ENCODE results near the gene TARP.
"Not testable (repeated sequence)": the region's sequence is repeated elsewhere in the genome, so short reads cannot be mapped to it uniquely, and the experiment has no call there.

The TARP gene

DNA sequence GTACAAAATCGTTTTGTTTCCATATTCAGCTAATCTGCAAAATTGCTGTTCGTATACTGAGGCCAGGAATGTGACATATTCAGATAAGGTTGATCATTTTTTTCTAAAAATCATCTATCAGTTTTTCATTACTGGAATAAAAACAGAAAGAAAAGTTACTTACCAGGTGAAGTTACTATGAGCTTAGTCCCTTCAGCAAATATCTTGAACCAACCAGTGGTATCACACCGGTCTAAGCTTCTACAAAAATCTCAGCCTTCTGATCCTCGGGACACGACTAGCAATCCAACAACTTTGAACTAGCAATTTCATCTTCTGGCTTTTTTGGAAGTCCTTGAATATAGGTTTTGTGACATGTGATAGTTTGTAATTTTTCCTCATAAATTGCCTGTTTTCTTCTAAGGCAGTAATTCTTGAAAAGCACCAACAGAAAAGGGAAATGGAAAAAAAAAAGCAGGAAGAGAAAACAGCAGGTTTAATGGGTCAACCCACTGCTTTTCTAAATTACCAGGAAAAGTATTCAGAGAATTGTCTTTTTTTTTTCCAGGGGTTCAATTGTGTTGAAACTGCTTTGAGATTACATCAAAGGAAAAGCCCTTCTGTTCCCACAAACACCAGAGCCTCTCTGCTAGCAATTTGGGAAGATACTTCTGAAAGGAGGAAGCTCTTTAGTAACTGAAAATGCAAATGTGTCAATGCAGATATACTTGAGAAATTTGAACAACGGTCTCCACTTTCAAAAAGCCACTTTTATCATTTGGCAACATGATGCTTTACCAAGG is 2.9 kb upstream of the TARP start:
- Histone ChIP-seq H3K9me3 (replicated peaks in 1 of 11) (no peaks in the 10 kb centered on the region), H3K9ac (peak overlapping the region in 2 of 11 experiments; percentile 19 to 25; a peak in 2 of 22 replicates), H4K20me1 (no peaks in the 10 kb centered on the region), H3K4me2 (peak overlapping the region in 10 of 11 experiments; percentile 19 to 90 (median 59); a peak in 16 of 22 replicates), H3K4me1 (peaks cover 7 to 28% (median 12%) of the 10 kb centered on the region in 10 experiments; a peak in 17 of 20 replicates), H3K27me3 (no peaks in the 10 kb centered on the region), H3K36me3 (no peaks in the 10 kb centered on the region), H3K27ac (peak overlapping the region in 6 of 11 experiments; percentile 2 to 67 (median 50); a peak in 8 of 22 replicates), H3K4me3 (peak overlapping the region in 1 of 10 experiments; percentile 43; a peak in 3 of 20 replicates)
- no peak for TF ChIP-seq Cebpa-rat (IDR thresholded peaks at IDR 0.05)

DNA sequence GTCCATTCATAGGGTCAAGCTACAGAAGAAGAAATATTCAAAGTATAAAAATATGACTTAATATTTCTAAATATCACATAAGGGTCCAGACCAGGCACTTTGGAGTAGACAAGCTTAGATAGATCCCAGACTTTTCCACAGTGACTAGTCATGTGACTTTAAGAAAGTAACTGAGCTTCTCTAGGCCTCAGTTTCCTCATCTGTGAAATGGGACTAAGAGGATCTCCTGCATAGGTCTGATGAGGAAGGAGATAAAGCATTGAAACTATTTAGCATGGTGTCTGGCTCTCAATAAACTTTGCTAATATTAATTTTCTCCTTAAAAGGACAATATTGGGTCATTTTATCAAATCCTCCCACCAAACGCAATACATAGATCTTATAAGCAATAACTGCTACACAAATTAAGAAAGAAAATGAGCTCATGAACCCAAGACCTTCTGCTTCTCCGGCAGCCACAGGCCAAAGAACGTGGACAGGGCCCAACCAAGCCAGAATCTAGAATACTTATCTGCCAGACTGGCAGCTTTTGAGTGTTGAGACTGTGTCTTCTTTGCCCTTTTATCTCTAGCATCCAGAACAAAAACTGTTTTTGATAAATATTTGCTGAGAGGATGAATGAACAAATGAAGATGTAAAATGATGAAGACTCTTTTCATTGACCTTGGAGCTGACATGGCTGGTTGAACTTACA is 1.6 kb upstream of the TARP start:
- H3K27me3 ChIP-seq, result no peaks in the 10 kb centered on the region
- H3K27ac ChIP-seq, result peak overlapping the region in 1 of 11 experiments; percentile 12; a peak in 3 of 22 replicates
- no peaks in the 10 kb centered on the region for H3K36me3 ChIP-seq
- no peaks in the 10 kb centered on the region for H3K9me3 ChIP-seq (replicated peaks in 1 of 11)
- H3K4me3 ChIP-seq, result peak overlapping the region in 2 of 10 experiments; percentile 25 to 43; a peak in 2 of 20 replicates
- H4K20me1 ChIP-seq, result no peaks in the 10 kb centered on the region
- peak overlapping the region in 3 of 11 experiments; percentile 61 to 73 (median 70); a peak in 3 of 22 replicates for H3K4me2 ChIP-seq
- TF ChIP-seq Cebpa-rat (IDR thresholded peaks at IDR 0.05), result no peak
- no peak overlapping the region for H3K9ac ChIP-seq
- peaks cover 7 to 28% (median 12%) of the 10 kb centered on the region in 10 experiments; a peak in 17 of 20 replicates for H3K4me1 ChIP-seq

DNA sequence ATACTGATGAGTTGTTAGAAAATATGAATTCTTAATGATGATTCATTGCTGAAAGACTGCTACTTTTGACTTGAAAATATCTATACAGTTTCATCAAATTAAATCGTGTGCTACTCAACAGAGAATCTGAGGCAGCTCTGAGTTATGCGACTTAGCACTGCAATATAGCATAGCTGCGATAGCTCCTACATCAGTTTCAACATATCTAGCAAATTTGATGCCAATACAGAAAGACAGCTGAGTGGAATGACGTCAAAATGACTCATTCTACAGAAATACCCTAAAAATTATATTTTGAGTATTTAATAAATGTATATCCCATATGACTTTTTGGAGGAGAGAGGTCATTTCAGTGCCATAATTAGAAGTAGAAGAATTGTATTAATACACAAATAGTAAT is 1.1 kb upstream of the TARP start:
- no peak for TF ChIP-seq Cebpa-rat (IDR thresholded peaks at IDR 0.05)
- no peaks in the 10 kb centered on the region for H4K20me1 ChIP-seq
- no peak overlapping the region for H3K27ac ChIP-seq
- peak overlapping the region in 1 of 10 experiments; percentile 30; a peak in 1 of 20 replicates for H3K4me3 ChIP-seq
- H3K9ac ChIP-seq, result no peak overlapping the region
- peak overlapping the region in 3 of 11 experiments; percentile 8 to 33 (median 14); a peak in 2 of 22 replicates for H3K4me2 ChIP-seq
- no peaks in the 10 kb centered on the region for H3K27me3 ChIP-seq
- H3K4me1 ChIP-seq, result peaks cover 7 to 28% (median 12%) of the 10 kb centered on the region in 10 experiments; a peak in 17 of 20 replicates
- H3K36me3 ChIP-seq, result no peaks in the 10 kb centered on the region
- H3K9me3 ChIP-seq (replicated peaks in 1 of 11), result no peaks in the 10 kb centered on the region

DNA sequence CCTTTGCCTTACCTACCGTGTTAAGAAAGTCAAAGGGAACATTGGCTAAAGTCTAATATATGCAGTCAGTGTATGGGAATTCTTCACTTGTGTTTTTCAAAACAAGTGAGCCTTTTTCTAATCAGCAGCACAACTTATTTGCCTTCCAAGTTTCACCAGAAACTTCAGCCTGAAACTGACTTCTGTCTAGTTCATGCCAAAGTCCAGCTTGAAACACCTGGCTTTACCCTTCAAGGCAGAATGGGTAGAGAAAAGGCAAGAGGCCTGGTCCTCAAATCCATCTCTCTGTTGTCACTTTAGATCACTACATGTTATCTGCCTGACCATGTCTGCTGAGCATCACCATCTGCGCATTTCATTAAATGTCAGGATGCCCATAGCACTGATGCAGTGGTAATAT is 3.0 kb downstream of the TARP start:
- H3K36me3 ChIP-seq; H3K4me1 ChIP-seq; H3K4me2 ChIP-seq; H3K27me3 ChIP-seq; H4K20me1 ChIP-seq; H3K27ac ChIP-seq; H3K9ac ChIP-seq; H3K4me3 ChIP-seq; H3K9me3 ChIP-seq (replicated peaks in 1 of 11): not testable (repeated sequence)

DNA sequence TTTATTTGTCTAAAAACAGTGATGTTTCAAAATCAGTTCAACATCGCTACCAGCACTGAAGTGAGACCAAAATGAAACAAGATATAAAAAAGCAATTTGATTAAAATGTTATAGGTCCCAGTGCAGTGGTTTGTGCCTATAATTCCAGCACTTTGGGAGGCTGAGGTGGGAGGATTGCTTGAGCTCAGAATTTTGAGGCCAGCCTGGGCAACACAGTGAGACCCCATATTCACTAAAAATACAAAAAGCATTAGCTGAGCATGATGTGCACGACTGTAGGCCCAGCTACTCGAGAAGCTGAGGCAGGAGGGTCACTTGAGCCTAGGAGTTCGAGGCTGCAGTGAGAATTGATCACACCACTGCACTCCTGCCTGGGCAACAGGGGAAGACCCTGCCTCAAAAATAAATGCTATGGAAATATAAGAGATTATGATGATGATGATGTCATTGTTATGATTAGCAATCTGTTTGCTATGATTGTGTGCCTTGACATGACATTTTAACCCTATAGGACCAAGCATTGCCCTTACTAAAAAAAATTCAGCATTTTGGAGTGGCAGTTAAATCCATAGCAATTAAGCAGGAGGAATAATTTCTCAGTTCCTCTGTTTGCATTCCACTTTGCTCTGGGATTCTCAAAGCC is 3.6 kb downstream of the TARP start:
- not testable (repeated sequence) for H3K9me3 ChIP-seq (replicated peaks in 1 of 11); H3K4me3 ChIP-seq; H3K27ac ChIP-seq; H3K36me3 ChIP-seq; H3K9ac ChIP-seq; H3K27me3 ChIP-seq; H3K4me1 ChIP-seq; H4K20me1 ChIP-seq; H3K4me2 ChIP-seq

DNA sequence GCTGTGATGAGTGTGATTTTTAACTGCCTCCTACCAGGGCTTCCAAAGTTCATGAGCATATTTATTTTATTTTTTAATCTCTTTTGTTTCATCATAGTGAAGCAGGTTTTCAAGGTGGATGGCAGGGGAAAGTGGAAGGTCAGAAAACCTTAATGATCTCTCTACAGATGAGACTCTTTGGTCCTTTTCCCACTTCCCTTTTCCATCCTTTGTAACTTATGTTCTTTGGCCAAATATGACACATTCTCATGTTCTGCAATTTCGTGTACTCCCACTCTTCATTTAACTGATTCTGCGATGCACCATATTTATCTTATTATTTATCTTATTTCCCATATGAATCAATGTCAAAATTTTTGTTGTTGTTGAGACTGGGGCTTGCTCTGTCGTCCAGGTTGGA is 7.5 kb downstream of the TARP start:
- not testable (repeated sequence) for H3K4me1 ChIP-seq; H3K27me3 ChIP-seq; H3K4me3 ChIP-seq; H3K9me3 ChIP-seq (replicated peaks in 1 of 11); H3K27ac ChIP-seq; H4K20me1 ChIP-seq; H3K4me2 ChIP-seq; H3K9ac ChIP-seq; H3K36me3 ChIP-seq

DNA sequence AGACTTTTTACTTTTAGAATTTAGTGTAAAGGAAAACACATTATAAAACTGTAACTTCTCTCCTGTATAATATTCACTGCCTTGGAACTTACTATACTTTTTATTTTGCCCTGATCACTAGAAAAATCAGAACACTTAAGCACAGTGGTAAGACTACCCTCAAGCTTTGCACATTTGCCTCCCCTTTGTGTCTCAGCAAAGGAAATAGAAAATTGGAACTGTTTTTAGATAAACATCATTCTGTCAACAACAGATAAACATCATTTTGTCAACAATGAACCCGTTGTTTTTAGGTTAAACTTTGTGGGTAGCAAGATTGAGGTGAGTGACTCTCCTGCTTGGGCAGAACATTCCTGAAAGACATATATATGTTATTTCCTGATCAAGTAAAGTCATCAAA is 8.8 kb downstream of the TARP start:
- H4K20me1 ChIP-seq; H3K9ac ChIP-seq; H3K9me3 ChIP-seq (replicated peaks in 1 of 11); H3K36me3 ChIP-seq; H3K27me3 ChIP-seq; H3K4me3 ChIP-seq; H3K27ac ChIP-seq; H3K4me1 ChIP-seq; H3K4me2 ChIP-seq: not testable (repeated sequence)

DNA sequence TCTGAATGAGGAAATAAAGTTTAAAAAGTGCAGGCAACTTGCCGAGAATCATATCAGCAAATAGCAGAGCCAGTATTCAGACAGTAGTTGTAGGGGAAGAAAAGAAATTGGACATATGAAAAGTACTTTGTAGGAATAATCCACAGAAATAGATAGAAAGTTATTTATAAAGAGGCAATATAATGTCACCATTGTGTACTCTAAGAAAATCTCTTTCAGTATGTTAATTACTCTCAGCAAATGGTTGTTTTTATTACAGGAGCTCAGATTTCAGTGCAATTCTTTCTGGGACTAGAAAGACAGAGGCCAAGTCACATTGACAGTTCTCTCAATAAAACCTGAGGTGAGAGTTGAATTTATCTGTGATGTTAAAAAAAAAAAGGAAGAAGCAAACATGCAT is 10.2 kb downstream of the TARP start:
- not testable (repeated sequence) for H3K4me1 ChIP-seq; H3K9me3 ChIP-seq (replicated peaks in 1 of 11); H3K9ac ChIP-seq; H3K27me3 ChIP-seq; H3K4me3 ChIP-seq; H3K4me2 ChIP-seq; H4K20me1 ChIP-seq; H3K36me3 ChIP-seq; H3K27ac ChIP-seq

DNA sequence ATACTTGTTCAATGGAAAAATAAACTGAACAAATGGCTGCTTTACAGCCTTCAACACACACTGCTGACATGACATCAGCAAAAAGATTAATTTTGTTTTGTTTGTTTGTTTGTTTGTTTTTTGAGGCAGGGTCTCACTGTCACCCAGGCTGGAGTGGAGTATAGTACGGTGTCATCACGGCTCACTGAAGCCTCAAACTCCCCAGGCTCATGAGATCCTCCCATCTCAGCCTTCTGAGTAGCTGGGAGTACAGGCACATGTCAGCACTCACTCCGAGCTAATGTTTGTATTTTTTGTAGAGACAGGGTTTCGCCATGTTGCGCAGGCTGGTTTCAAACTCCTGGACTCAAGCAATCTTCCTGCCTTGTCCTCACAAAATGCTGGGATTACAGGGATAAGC is 10.9 kb downstream of the TARP start:
- Histone ChIP-seq H3K27me3 (no peaks in the 10 kb centered on the region), H3K27ac (no peak overlapping the region)
- no peak for TF ChIP-seq Cebpa-rat (IDR thresholded peaks at IDR 0.05)

DNA sequence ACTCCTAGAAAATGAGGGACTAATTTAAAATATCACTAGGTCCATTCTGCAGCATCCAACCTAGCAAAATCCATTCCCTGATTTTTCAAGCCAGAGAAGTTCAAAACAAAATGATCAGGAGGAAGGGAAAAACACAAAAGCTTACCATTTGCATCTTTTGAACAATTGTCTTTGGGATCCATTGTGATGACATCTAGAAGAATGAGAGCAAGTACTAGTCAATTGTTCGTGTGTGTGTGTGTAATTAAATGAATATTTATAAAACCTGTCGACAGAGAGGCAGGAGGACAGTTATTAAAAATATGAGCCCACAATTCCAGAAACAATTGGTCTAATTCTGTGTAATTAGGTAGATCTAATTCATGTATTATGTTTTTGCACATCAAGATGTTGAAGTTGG is 11.4 kb downstream of the TARP start:
- H3K9me3 ChIP-seq (replicated peaks in 1 of 11); H3K4me3 ChIP-seq; H3K9ac ChIP-seq; H3K27me3 ChIP-seq; H3K27ac ChIP-seq; H3K36me3 ChIP-seq; H3K4me1 ChIP-seq; H3K4me2 ChIP-seq; H4K20me1 ChIP-seq: not testable (repeated sequence)

More for the DNA sequence above, 10.9 kb downstream of the TARP start:
- H3K9ac ChIP-seq, result no peak overlapping the region
- H3K4me1 ChIP-seq, result peaks cover 0 to under 1% (median under 1%) of the 10 kb centered on the region in 10 experiments; a peak in 11 of 20 replicates
- no peaks in the 10 kb centered on the region for H3K9me3 ChIP-seq (replicated peaks in 1 of 11)
- H3K4me2 ChIP-seq, result no peak overlapping the region
- no peak overlapping the region for H3K4me3 ChIP-seq
- no peaks in the 10 kb centered on the region for H4K20me1 ChIP-seq
- no peaks in the 10 kb centered on the region for H3K36me3 ChIP-seq

DNA sequence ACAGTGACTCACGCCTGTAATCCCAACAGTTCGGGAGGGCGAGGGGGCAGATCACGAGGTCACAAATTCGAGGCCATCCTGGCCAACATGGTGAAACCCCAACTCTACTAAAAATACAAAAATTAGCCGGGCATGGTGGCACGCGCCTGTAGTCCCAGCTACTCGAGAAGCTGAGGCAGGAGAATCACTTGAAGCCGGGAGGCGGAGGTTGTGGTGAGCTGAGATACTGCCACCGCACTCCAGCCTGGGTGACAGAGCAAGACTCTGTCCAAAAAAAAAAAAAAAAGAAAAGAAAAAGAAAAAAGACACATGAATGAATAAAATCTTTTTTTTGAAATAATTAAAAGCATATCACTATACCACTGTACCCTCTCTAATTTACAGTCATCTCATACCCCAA is 11.8 kb downstream of the TARP start:
- peaks cover 0 to 10% (median 9%) of the 10 kb centered on the region in 10 experiments; a peak in 13 of 20 replicates for H3K4me1 ChIP-seq
- H3K4me2 ChIP-seq; H3K4me3 ChIP-seq; H3K9me3 ChIP-seq (replicated peaks in 1 of 11); H3K9ac ChIP-seq; H3K36me3 ChIP-seq; H3K27ac ChIP-seq; H4K20me1 ChIP-seq; H3K27me3 ChIP-seq: not testable (repeated sequence)

DNA sequence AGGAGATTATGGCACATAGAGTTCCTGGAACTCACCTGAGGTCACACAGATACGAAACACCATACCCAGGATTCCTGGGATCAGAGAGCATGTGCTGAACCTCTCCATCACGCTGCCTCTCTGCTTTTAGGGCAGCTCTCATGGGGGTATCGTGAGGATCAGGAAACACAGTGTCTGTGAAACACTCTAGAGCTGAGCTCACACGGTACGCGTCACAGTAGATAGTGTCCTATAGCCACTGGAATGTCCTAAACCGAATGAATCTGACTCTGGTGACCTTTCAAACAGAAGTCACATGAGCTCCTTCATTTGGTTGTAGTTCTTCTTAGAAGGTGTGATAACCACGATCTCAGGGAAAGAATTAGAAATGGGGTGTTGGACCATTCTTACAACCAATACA is 14.3 kb downstream of the TARP start:
- H3K9me3 ChIP-seq (replicated peaks in 1 of 11); H3K9ac ChIP-seq; H3K27ac ChIP-seq; H3K4me3 ChIP-seq; H3K4me2 ChIP-seq; H3K36me3 ChIP-seq; H4K20me1 ChIP-seq; H3K27me3 ChIP-seq: not testable (repeated sequence)
- peaks cover 0 to 18% (median 11%) of the 10 kb centered on the region in 10 experiments; a peak in 13 of 20 replicates for H3K4me1 ChIP-seq

All from BLaER1 treated with 17β-estradiol and CSF1 and Interleukin-3, amounts not matched to agents 10 nM and 100 nM (cell line).